A673 (cell line): ENCODE data around the gene COBL.

Source experiments
- EZH2 ChIP-seq: fragments of 200-600 bp; sonication (generic); IDR thresholded peaks from 2 replicates; pipeline ENCODE4 v1.6.1; 2017; ENCODE audit warnings: borderline replicate concordance, low read depth, mild to moderate bottlenecking, mixed read lengths, antibody characterized with exemption, low read length; ENCODE audit not compliant: poor library complexity, severe bottlenecking
- TF ChIP-seq, protein P1 (sequence below): fragments of 300-800, 200-600 bp; sonication (generic); conservative IDR thresholded peaks from 2 replicates; pipeline ENCODE4 v1.5.1; 2017; ENCODE audit warnings: low read depth, mild to moderate bottlenecking, antibody characterized with exemption, low read length, moderate library complexity, mixed read lengths

DNA sequence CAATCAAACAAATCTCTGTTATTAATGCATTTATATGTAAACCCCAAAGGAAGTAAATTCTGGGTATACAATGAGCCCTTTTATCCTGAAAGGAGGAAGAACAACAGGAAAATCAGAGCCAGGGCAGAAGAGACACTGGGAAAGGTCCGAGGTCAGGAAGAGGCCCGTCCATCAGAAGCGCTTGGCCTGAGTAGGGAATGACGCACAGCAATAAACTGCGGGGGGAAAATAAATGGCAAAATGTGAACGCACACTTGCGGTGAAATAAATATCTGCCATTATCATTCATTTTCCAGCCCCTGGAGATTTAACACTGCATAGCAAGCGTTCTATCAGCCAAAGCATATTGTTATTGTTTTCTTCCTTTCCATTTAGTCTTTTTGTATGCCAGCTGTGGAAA lies 243.4 kb downstream of the COBL start:
- TF ChIP-seq, protein P1, sequence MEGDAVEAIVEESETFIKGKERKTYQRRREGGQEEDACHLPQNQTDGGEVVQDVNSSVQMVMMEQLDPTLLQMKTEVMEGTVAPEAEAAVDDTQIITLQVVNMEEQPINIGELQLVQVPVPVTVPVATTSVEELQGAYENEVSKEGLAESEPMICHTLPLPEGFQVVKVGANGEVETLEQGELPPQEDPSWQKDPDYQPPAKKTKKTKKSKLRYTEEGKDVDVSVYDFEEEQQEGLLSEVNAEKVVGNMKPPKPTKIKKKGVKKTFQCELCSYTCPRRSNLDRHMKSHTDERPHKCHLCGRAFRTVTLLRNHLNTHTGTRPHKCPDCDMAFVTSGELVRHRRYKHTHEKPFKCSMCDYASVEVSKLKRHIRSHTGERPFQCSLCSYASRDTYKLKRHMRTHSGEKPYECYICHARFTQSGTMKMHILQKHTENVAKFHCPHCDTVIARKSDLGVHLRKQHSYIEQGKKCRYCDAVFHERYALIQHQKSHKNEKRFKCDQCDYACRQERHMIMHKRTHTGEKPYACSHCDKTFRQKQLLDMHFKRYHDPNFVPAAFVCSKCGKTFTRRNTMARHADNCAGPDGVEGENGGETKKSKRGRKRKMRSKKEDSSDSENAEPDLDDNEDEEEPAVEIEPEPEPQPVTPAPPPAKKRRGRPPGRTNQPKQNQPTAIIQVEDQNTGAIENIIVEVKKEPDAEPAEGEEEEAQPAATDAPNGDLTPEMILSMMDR = no peak
- TF ChIP-seq EZH2 = no peak
